K562 (cell line): Measurements from ENCODE around the gene NOL4. TPM values are rescaled to one million over a fixed set of nuclear protein-coding genes. Genes with fewer than 3 reads are reported as not detected.

Source experiments
- ATAC-seq: fragments of 200-7000 bp; cut with Tn5 transposase; 3 replicates; pipeline ENCODE4 v1.9.1; 2020; ENCODE audit warnings: moderate library complexity
- BruUV-seq: library from RNA; stranded (reverse); fragments of 400-500 nt; replicated peaks from 2 replicates; lab custom pipeline; 2021; lab: Mats Ljungman, UMichigan
- CTCF ChIA-PET: fragments of 300-600 bp; formaldehyde crosslinking; extraction: SDS; loops from one replicate; lab custom pipeline; 2021; ENCODE audit warnings: low intra/inter-chr PET ratio; lab: Yijun Ruan, JAX
- POLR2A ChIA-PET: fragments of 300-600, 350-650 bp; sonication (Branson Sonifier 250); formaldehyde crosslinking; extraction: SDS; loops from one replicate; lab custom pipeline; 2021; ENCODE audit warnings: antibody characterized with exemption, inconsistent platforms; lab: Yijun Ruan, JAX
- DNase-seq, 4 experiments: peaks; one replicate each; pipeline versions ENCODE4 v3.0.0 to v3.0.0-alpha.2; 2011 to 2018; ENCODE audit warnings: low spot score in 3 of 4, mixed read lengths in 3 of 4; ENCODE audit errors: extremely low read depth in 1 of 4
- FAIRE-seq: peaks from 2 replicates; lab custom pipeline; 2011; peaks lifted over from hg19 to GRCh38; lab: Jason Lieb, UNC
- H2AFZ ChIP-seq: 2 replicates; pipeline ENCODE4 v1.6.0; 2011; ENCODE audit warnings: low read depth, low read length, control low read depth, inconsistent platforms
- H3K27ac ChIP-seq: fragments of 200-600 bp; 3 replicates; pipeline ENCODE4 v1.8.0; 2011; ENCODE audit warnings: low read depth, mild to moderate bottlenecking, control low read depth, inconsistent platforms, low read length, moderate library complexity, mixed read lengths; ENCODE audit errors: extremely low read depth
- H3K27me3 ChIP-seq, 2 experiments: fragments of 300-600 bp in 1 of 2; 2 replicates in 1 of 2; 3 replicates in 1 of 2; pipeline versions ENCODE4 v1.6.0 to v1.8.0; 2011; ENCODE audit warnings: inconsistent platforms in 2 of 2, low read length in 2 of 2, mild to moderate bottlenecking in 1 of 2, mixed read lengths in 1 of 2, moderate library complexity in 1 of 2; ENCODE audit not compliant: control insufficient read depth in 2 of 2, insufficient read depth in 2 of 2
- H3K36me3 ChIP-seq: fragments of 300-600 bp; 3 replicates; pipeline ENCODE4 v1.8.0; 2011; ENCODE audit warnings: mild to moderate bottlenecking, low read length, inconsistent platforms; ENCODE audit not compliant: control insufficient read depth, insufficient read depth
- H3K4me1 ChIP-seq, 2 experiments: fragments of 200-600 bp in 1 of 2; replicated peaks in 1 of 2; 2 replicates in 1 of 2; 3 replicates in 1 of 2; pipeline versions ENCODE4 v1.5.1 to v1.8.0; 2011; ENCODE audit warnings: inconsistent platforms in 2 of 2, low read length in 2 of 2, mild to moderate bottlenecking in 1 of 2, mixed read lengths in 1 of 2, moderate library complexity in 1 of 2; ENCODE audit not compliant: control insufficient read depth in 2 of 2, insufficient read depth in 2 of 2
- H3K4me2 ChIP-seq: 2 replicates; pipeline ENCODE4 v1.6.1; 2011; ENCODE audit warnings: low read length, control low read depth, inconsistent platforms, mixed read lengths; ENCODE audit not compliant: insufficient read depth
- H3K4me3 ChIP-seq: fragments of 200-600 bp; sonication (generic), shearing (Covaris generic); 2 replicates; pipeline ENCODE4 v1.5.1; 2016; ENCODE audit warnings: control low read depth, inconsistent platforms
- H3K79me2 ChIP-seq: fragments of 200-600 bp; 3 replicates; pipeline ENCODE4 v1.8.0; 2011; ENCODE audit warnings: low read length, inconsistent platforms; ENCODE audit not compliant: control insufficient read depth, insufficient read depth
- H3K9ac ChIP-seq, 2 experiments: 2 replicates each; pipeline versions ENCODE4 v1.6.0 to v1.6.1; 2011; ENCODE audit warnings: low read depth in 2 of 2, low read length in 2 of 2, control low read depth in 1 of 2, inconsistent platforms in 1 of 2, mild to moderate bottlenecking in 1 of 2, mixed read lengths in 1 of 2; ENCODE audit not compliant: insufficient read depth in 1 of 2
- H3K9me1 ChIP-seq: one replicate; pipeline ENCODE4 v1.6.0; 2011; ENCODE audit warnings: inconsistent platforms, mild to moderate bottlenecking, low read length, moderate library complexity; ENCODE audit not compliant: control insufficient read depth, insufficient read depth
- H3K9me3 ChIP-seq: replicated peaks from 2 replicates; pipeline ENCODE4 v1.5.1; 2011; ENCODE audit warnings: low read depth, low read length, inconsistent platforms; ENCODE audit not compliant: control insufficient read depth, insufficient read depth
- H4K20me1 ChIP-seq: replicated peaks from 2 replicates; pipeline ENCODE4 v1.6.1; 2011; ENCODE audit warnings: low read length, inconsistent platforms, mixed read lengths; ENCODE audit not compliant: control insufficient read depth, insufficient read depth
- BACH1 ChIP-seq: fragments of 200-800 bp; sonication (Bioruptor generic); IDR thresholded peaks from 2 replicates; pipeline ENCODE4 v1.6.1; 2016; ENCODE audit warnings: missing genetic modification characterization, missing compliant biosample characterization
- CAMTA2 ChIP-seq: fragments of 250-450 bp; sonication (Bioruptor Pico); conservative IDR thresholded peaks from 2 replicates; pipeline ENCODE4 v1.5.1; 2022
- CBX2 ChIP-seq: fragments of 200-600 bp; sonication (generic); IDR thresholded peaks from one replicate; pipeline ENCODE4 v1.6.1; 2012; ENCODE audit warnings: mild to moderate bottlenecking, low read length, inconsistent platforms; ENCODE audit not compliant: insufficient read depth, poor library complexity, severe bottlenecking
- CREM ChIP-seq: IDR thresholded peaks from 2 replicates; pipeline ENCODE4 v1.6.1; 2014; ENCODE audit warnings: antibody characterized with exemption, low read depth
- ERF ChIP-seq: fragments of 450-650 bp; formaldehyde crosslinking; IDR thresholded peaks from 2 replicates; pipeline ENCODE4 v1.4.0; 2020; ENCODE audit warnings: mild to moderate bottlenecking, mixed read lengths
- MCM7 ChIP-seq, 2 experiments: fragments of 450-650 bp; IDR thresholded peaks; 2 replicates each; pipeline ENCODE4 v1.6.1; 2016 to 2018
- NFIC ChIP-seq: fragments of 450-650 bp; IDR thresholded peaks from 2 replicates; pipeline ENCODE4 v1.6.1; 2017; ENCODE audit warnings: mild to moderate bottlenecking, inconsistent platforms
- PATZ1 ChIP-seq: fragments of 250-450 bp; sonication (Bioruptor Pico); IDR thresholded peaks from 2 replicates; pipeline ENCODE4 v1.5.0; 2020; ENCODE audit warnings: mild to moderate bottlenecking, borderline replicate concordance
- RAD21 ChIP-seq, 2 experiments: fragments of 250-450 bp in 1 of 2; fragments of 450-650 bp in 1 of 2; sonication (Bioruptor Pico) in 1 of 2; formaldehyde crosslinking in 1 of 2; IDR thresholded peaks in 1 of 2; conservative IDR thresholded peaks in 1 of 2; 2 replicates each; pipeline versions ENCODE4 v1.4.0 to v1.8.0; 2020 to 2022; ENCODE audit warnings: mild to moderate bottlenecking in 2 of 2, moderate library complexity in 1 of 2
- TARDBP ChIP-seq: fragments of 450-650 bp; IDR thresholded peaks from 2 replicates; pipeline ENCODE4 v1.6.1; 2016
- TFAM ChIP-seq: fragments of 250-450 bp; sonication (Bioruptor Pico); conservative IDR thresholded peaks from 2 replicates; pipeline ENCODE4 v1.5.0; 2021; ENCODE audit warnings: mild to moderate bottlenecking, moderate library complexity
- ZNF239 ChIP-seq: fragments of 250-450 bp; sonication (Bioruptor Pico); IDR thresholded peaks from 2 replicates; pipeline ENCODE4 v1.4.0; 2020; ENCODE audit warnings: mild to moderate bottlenecking
- WGBS: fragments of 100-300 bp; shearing (Covaris generic); methylation state at CpG from one replicate; pipeline ENCODE4 v1.1.6; 2016; ENCODE audit warnings: low coverage, mixed read lengths; ENCODE audit not compliant: insufficient coverage; ENCODE audit errors: missing lambda C conversion rate; 5-methylcytosine and 5-hydroxymethylcytosine counted together
- in situ Hi-C: fragments of 300-500 bp; cut with MboI; formaldehyde crosslinking; loops from 4 replicates; pipeline ENCODE4 v1.15.0; 2018; ENCODE audit warnings: inconsistent platforms, mixed read lengths
- intact Hi-C: fragments of 100-400 bp; cut with micrococcal nuclease; formaldehyde crosslinking; loops from 2 replicates; pipeline ENCODE4 v1.14.2; 2022
- polyA plus RNA-seq, 8 experiments: library from polyadenylated mRNA; depleted of rRNA in 4 of 8; stranded (reverse) in 5 of 8; unstranded in 3 of 8; fragments of >200 nt; fragmentation: Nextera tagmentation in 2 of 8; fragmentation: Illumina TruSeq in 1 of 8; extraction: Ambion mirVana in 2 of 8; extraction: Trizol in 1 of 8; gene quantifications; 2 replicates each; pipeline versions ENCODE4 v1.2.1 to v1.2.3, GENCODE V29; 2011 to 2014; ENCODE audit warnings: inconsistent platforms in 1 of 8, missing spikeins in 1 of 8
- total RNA-seq, 7 experiments: library from RNA; depleted of rRNA in 6 of 7; stranded (reverse); fragments of >200 nt in 6 of 7; fragmentation: Illumina TruSeq in 2 of 7; extraction: Trizol in 2 of 7; gene quantifications; 2 replicates each; pipeline versions ENCODE4 v1.2.1 to v1.2.3, GENCODE V29; 2011 to 2021; ENCODE audit warnings: low replicate concordance in 1 of 7
- TF ChIP-seq, protein P1 (sequence below): fragments of 250-450 bp; sonication (Bioruptor Pico); IDR thresholded peaks from 2 replicates; pipeline ENCODE4 v1.8.0; 2021; ENCODE audit warnings: moderate library complexity, mild to moderate bottlenecking, inconsistent platforms
- TF ChIP-seq, protein P2 (sequence below): fragments of 450-650 bp; formaldehyde crosslinking; IDR thresholded peaks from 2 replicates; pipeline ENCODE4 v1.4.0; 2020; ENCODE audit warnings: mild to moderate bottlenecking, moderate library complexity
- TF ChIP-seq, protein P3 (sequence below), 2 experiments: fragments of 150-350 bp in 1 of 2; IDR thresholded peaks; 2 replicates each; pipeline ENCODE4 v1.6.1; 2012 to 2016; ENCODE audit warnings: low read depth in 2 of 2, low read length in 2 of 2, mild to moderate bottlenecking in 1 of 2, moderate library complexity in 1 of 2

NOL4 gene
- total and polyA plus RNA-seq, 9 of the 15 experiments (the other 6 are each of a cell fraction or from before 2014, with no cell fraction given), result not detected

GRCh38 chr18:34222307-34223163 lies 2.2 kb downstream of the NOL4 start:
- Histone ChIP-seq H3K27me3 (no peaks in the 10 kb centered on the region), H2AFZ (no peak overlapping the region), H3K9me1 (no peaks in the 10 kb centered on the region), H3K4me1 (peaks cover 0 to 6% of the 10 kb centered on the region in 2 experiments; a peak in 1 of 5 replicates), H3K9ac (no peak overlapping the region), H3K9me3 (no peaks in the 10 kb centered on the region), H3K79me2 (no peaks in the 10 kb centered on the region), H3K27ac (no peak overlapping the region), H3K4me2 (no peak overlapping the region), H4K20me1 (no peaks in the 10 kb centered on the region), H3K36me3 (no peaks in the 10 kb centered on the region), H3K4me3 (no peak overlapping the region)
- CTCF ChIA-PET, result no interaction called here
- no TSS peak for BruUV-seq
- DNase-seq, result no peak
- POLR2A ChIA-PET, result no interaction called here
- ATAC-seq, result no peak; the same call in 2 of the 3 replicates
- WGBS, result 4% methylated on average over 61 of the region's 68 CpGs
- in situ Hi-C loops (no loop called here), intact Hi-C loops (no loop called here)
- no peak for FAIRE-seq
- no peak for TF ChIP-seq NFIC
- TF ChIP-seq, protein P1, sequence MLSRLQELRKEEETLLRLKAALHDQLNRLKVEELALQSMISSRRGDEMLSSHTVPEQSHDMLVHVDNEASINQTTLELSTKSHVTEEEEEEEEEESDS (CRISPR knock-in tag), result no peak
- TF ChIP-seq TARDBP, result no peak
- TF ChIP-seq TFAM (CRISPR knock-in tag), result no peak
- TF ChIP-seq ZNF239 (CRISPR knock-in tag), result no peak
- TF ChIP-seq RAD21 (CRISPR knock-in tag; conservative IDR thresholded peaks at IDR 0.05 in 1 of 2, IDR thresholded peaks at IDR 0.05 in 1 of 2), result no peak
- TF ChIP-seq BACH1 (tag), result no peak
- TF ChIP-seq CBX2, result no peak
- TF ChIP-seq, protein P2, sequence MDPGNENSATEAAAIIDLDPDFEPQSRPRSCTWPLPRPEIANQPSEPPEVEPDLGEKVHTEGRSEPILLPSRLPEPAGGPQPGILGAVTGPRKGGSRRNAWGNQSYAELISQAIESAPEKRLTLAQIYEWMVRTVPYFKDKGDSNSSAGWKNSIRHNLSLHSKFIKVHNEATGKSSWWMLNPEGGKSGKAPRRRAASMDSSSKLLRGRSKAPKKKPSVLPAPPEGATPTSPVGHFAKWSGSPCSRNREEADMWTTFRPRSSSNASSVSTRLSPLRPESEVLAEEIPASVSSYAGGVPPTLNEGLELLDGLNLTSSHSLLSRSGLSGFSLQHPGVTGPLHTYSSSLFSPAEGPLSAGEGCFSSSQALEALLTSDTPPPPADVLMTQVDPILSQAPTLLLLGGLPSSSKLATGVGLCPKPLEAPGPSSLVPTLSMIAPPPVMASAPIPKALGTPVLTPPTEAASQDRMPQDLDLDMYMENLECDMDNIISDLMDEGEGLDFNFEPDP (CRISPR knock-in tag), result no peak
- TF ChIP-seq CREM, result no peak
- TF ChIP-seq, protein P3, sequence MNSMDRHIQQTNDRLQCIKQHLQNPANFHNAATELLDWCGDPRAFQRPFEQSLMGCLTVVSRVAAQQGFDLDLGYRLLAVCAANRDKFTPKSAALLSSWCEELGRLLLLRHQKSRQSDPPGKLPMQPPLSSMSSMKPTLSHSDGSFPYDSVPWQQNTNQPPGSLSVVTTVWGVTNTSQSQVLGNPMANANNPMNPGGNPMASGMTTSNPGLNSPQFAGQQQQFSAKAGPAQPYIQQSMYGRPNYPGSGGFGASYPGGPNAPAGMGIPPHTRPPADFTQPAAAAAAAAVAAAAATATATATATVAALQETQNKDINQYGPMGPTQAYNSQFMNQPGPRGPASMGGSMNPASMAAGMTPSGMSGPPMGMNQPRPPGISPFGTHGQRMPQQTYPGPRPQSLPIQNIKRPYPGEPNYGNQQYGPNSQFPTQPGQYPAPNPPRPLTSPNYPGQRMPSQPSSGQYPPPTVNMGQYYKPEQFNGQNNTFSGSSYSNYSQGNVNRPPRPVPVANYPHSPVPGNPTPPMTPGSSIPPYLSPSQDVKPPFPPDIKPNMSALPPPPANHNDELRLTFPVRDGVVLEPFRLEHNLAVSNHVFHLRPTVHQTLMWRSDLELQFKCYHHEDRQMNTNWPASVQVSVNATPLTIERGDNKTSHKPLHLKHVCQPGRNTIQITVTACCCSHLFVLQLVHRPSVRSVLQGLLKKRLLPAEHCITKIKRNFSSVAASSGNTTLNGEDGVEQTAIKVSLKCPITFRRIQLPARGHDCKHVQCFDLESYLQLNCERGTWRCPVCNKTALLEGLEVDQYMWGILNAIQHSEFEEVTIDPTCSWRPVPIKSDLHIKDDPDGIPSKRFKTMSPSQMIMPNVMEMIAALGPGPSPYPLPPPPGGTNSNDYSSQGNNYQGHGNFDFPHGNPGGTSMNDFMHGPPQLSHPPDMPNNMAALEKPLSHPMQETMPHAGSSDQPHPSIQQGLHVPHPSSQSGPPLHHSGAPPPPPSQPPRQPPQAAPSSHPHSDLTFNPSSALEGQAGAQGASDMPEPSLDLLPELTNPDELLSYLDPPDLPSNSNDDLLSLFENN (IDR thresholded peaks at IDR 0.05; ENCODE audit: low read depth in 2 of 2, low read length in 2 of 2), result no peak
- TF ChIP-seq PATZ1 (CRISPR knock-in tag), result no peak
- no peak for TF ChIP-seq ERF (CRISPR knock-in tag)
- TF ChIP-seq CAMTA2 (CRISPR knock-in tag), result no peak
- TF ChIP-seq MCM7 (IDR thresholded peaks at IDR 0.05), result no peak
